Activated T-helper 1 cell treated with anti-CD3 and anti-CD28 coated beads, Interleukin-12 subunit alpha, Interleukin-12 subunit beta, Interleukin-2, Interleukin-4 antibody, amounts not matched to agents 30 ng/mL and 10 ng/mL and 1 ng/mL, durations not matched to agents 14 hours and 24 hours and 36 hours (primary cell): ENCODE results near the gene FTH1. TPM values are rescaled to one million over a fixed set of nuclear protein-coding genes. Genes with fewer than 3 reads are reported as not detected.

Experiments used
- DNase-seq: peaks from one replicate; pipeline ENCODE4 v3.0.0; 2021; ENCODE audit warnings: low spot score
- H3K27ac Mint-ChIP-seq: one replicate; pipeline ENCODE4 v1.8.0; 2021; ENCODE audit warnings: mild to moderate bottlenecking, mixed read lengths
- H3K27me3 Mint-ChIP-seq: one replicate; pipeline ENCODE4 v1.8.0; 2022; ENCODE audit warnings: mild to moderate bottlenecking, moderate library complexity, mixed read lengths; ENCODE audit not compliant: insufficient read depth
- H3K36me3 Mint-ChIP-seq: one replicate; pipeline ENCODE4 v1.8.0; 2021; ENCODE audit warnings: low read depth, mixed read lengths
- H3K4me1 Mint-ChIP-seq: one replicate; pipeline ENCODE4 v1.8.0; 2021; ENCODE audit warnings: low read depth, mixed read lengths
- H3K4me3 Mint-ChIP-seq: one replicate; pipeline ENCODE4 v1.8.0; 2021; ENCODE audit warnings: mild to moderate bottlenecking, moderate library complexity, mixed read lengths
- H3K9me3 Mint-ChIP-seq: one replicate; pipeline ENCODE4 v1.8.0; 2021; ENCODE audit warnings: mixed read lengths
- intact Hi-C: fragments of 100-400 bp; cut with micrococcal nuclease; formaldehyde crosslinking; loops from one replicate; pipeline ENCODE4 v1.15.1; 2024
- total RNA-seq: library from RNA; stranded (reverse); gene quantifications from 2 replicates; pipeline ENCODE4 v1.2.3, GENCODE V29; 2022

The FTH1 gene
- total RNA-seq, 1 donor from 2014 or later: 580 TPM

GRCh38 chr11:61974766-61975631 is 7.6 kb upstream of the FTH1 start:
- H3K27me3 Mint-ChIP-seq: no peaks in the 10 kb centered on the region
- DNase-seq: no peak
- H3K9me3 Mint-ChIP-seq: no peaks in the 10 kb centered on the region
- no peaks in the 10 kb centered on the region for H3K36me3 Mint-ChIP-seq
- intact Hi-C loops: no loop called here
- peak overlapping the region; percentile 12 for H3K27ac Mint-ChIP-seq
- no peak overlapping the region for H3K4me3 Mint-ChIP-seq
- H3K4me1 Mint-ChIP-seq: peaks cover 46% of the 10 kb centered on the region

- Mint-ChIP-seq H3K27ac (peak overlapping the region; percentile 85), H3K4me1 (peaks cover 58% of the 10 kb centered on the region), H3K4me3 (no peak overlapping the region), H3K36me3 (peaks cover 1% of the 10 kb centered on the region), H3K27me3 (no peaks in the 10 kb centered on the region), H3K9me3 (no peaks in the 10 kb centered on the region)
- DNase-seq: no peak
- intact Hi-C loops: no loop called here
Observed at GRCh38 chr11:61973476-61974162, 6.2 kb upstream of the FTH1 start.

- H3K36me3 Mint-ChIP-seq: peaks cover 3% of the 10 kb centered on the region
- H3K9me3 Mint-ChIP-seq: no peaks in the 10 kb centered on the region
- H3K4me1 Mint-ChIP-seq: peaks cover 63% of the 10 kb centered on the region
- intact Hi-C loops: loop anchor here (1.0 kb wide), 2 partner anchors 52 to 109 kb away; no protein-coding TSS in a partner anchor
- H3K27ac Mint-ChIP-seq: peak overlapping the region; percentile 85
- no peaks in the 10 kb centered on the region for H3K27me3 Mint-ChIP-seq
- peak overlapping the region; percentile 51 for H3K4me3 Mint-ChIP-seq
- no peak for DNase-seq
Observed at GRCh38 chr11:61972672-61973475, 5.4 kb upstream of the FTH1 start.

GRCh38 chr11:61972112-61972671 is 4.8 kb upstream of the FTH1 start:
- intact Hi-C loops: loop anchor here (1.0 kb wide), 2 partner anchors 53 to 110 kb away; no protein-coding TSS in a partner anchor
- peaks cover 3% of the 10 kb centered on the region for H3K36me3 Mint-ChIP-seq
- H3K4me3 Mint-ChIP-seq: peak overlapping the region; percentile 51
- H3K9me3 Mint-ChIP-seq: no peaks in the 10 kb centered on the region
- peak overlapping the region; percentile 85 for H3K27ac Mint-ChIP-seq
- no peak for DNase-seq
- no peaks in the 10 kb centered on the region for H3K27me3 Mint-ChIP-seq
- H3K4me1 Mint-ChIP-seq: peaks cover 63% of the 10 kb centered on the region

- Mint-ChIP-seq H3K4me1 (peaks cover 63% of the 10 kb centered on the region), H3K4me3 (peak overlapping the region; percentile 11)
- intact Hi-C loops: loop anchor here (1.0 kb wide), 2 partner anchors 54 to 111 kb away; no protein-coding TSS in a partner anchor
Observed at GRCh38 chr11:61971248-61972111, 4.0 kb upstream of the FTH1 start.

GRCh38 chr11:61969838-61970662 is 2.6 kb upstream of the FTH1 start:
- H3K27ac Mint-ChIP-seq: peak overlapping the region; percentile 47
- H3K36me3 Mint-ChIP-seq: peaks cover 13% of the 10 kb centered on the region
- no peak for DNase-seq
- H3K4me1 Mint-ChIP-seq: peaks cover 60% of the 10 kb centered on the region
- H3K4me3 Mint-ChIP-seq: no peak overlapping the region
- intact Hi-C loops: loop anchor here (5.0 kb wide), 5 partner anchors 137 to 587 kb away; partner anchors contain the start of genes FADS1 and INCENP
- no peaks in the 10 kb centered on the region for H3K27me3 Mint-ChIP-seq
- no peaks in the 10 kb centered on the region for H3K9me3 Mint-ChIP-seq

More at GRCh38 chr11:61971248-61972111, 4.0 kb upstream of the FTH1 start:
- peaks cover 6% of the 10 kb centered on the region for H3K36me3 Mint-ChIP-seq
- peak overlapping the region; percentile 81 for H3K27ac Mint-ChIP-seq
- H3K9me3 Mint-ChIP-seq: no peaks in the 10 kb centered on the region
- no peaks in the 10 kb centered on the region for H3K27me3 Mint-ChIP-seq
- peak; percentile 41 for DNase-seq

GRCh38 chr11:61969391-61969758 is 1.9 kb upstream of the FTH1 start:
- Mint-ChIP-seq H3K4me1 (peaks cover 64% of the 10 kb centered on the region), H3K9me3 (no peaks in the 10 kb centered on the region), H3K27me3 (no peaks in the 10 kb centered on the region), H3K4me3 (peak overlapping the region; percentile 76), H3K27ac (peak overlapping the region; percentile 67), H3K36me3 (peaks cover 20% of the 10 kb centered on the region)
- DNase-seq: no peak
- intact Hi-C loops: loop anchor here (5.0 kb wide), 5 partner anchors 138 to 588 kb away; partner anchors contain the start of genes FADS1 and INCENP

- peak overlapping the region; percentile 83 for H3K4me3 Mint-ChIP-seq
- no peak for DNase-seq
- H3K4me1 Mint-ChIP-seq: peaks cover 69% of the 10 kb centered on the region
- intact Hi-C loops: loop anchor here (5.0 kb wide), 5 partner anchors 138 to 588 kb away; partner anchors contain the start of genes FADS1 and INCENP
- peak overlapping the region; percentile 89 for H3K27ac Mint-ChIP-seq
- no peaks in the 10 kb centered on the region for H3K27me3 Mint-ChIP-seq
- no peaks in the 10 kb centered on the region for H3K9me3 Mint-ChIP-seq
- H3K36me3 Mint-ChIP-seq: peaks cover 25% of the 10 kb centered on the region
Observed at GRCh38 chr11:61968758-61969390, 1.4 kb upstream of the FTH1 start.

GRCh38 chr11:61967924-61968757 is 707 bp upstream of the FTH1 start:
- peaks cover 31% of the 10 kb centered on the region for H3K36me3 Mint-ChIP-seq
- H3K9me3 Mint-ChIP-seq: no peaks in the 10 kb centered on the region
- H3K4me3 Mint-ChIP-seq: peak overlapping the region; percentile 83
- H3K27me3 Mint-ChIP-seq: no peaks in the 10 kb centered on the region
- H3K27ac Mint-ChIP-seq: peak overlapping the region; percentile 89
- peaks cover 70% of the 10 kb centered on the region for H3K4me1 Mint-ChIP-seq
- intact Hi-C loops: loop anchor here (1.0 to 5.0 kb wide), 8 partner anchors 57 to 589 kb away; partner anchors contain the start of genes FADS1, FADS2, FADS3 and INCENP
- DNase-seq: peak; percentile 46

GRCh38 chr11:61966734-61967115 is 709 bp downstream of the FTH1 start:
- Mint-ChIP-seq H3K9me3 (no peaks in the 10 kb centered on the region), H3K27ac (peak overlapping the region; percentile 85), H3K4me3 (peak overlapping the region; percentile 89), H3K27me3 (no peaks in the 10 kb centered on the region), H3K36me3 (peaks cover 32% of the 10 kb centered on the region), H3K4me1 (peaks cover 58% of the 10 kb centered on the region)
- DNase-seq: no peak
- intact Hi-C loops: loop anchor here (1.0 to 5.0 kb wide), 8 partner anchors 59 to 591 kb away; partner anchors contain the start of genes FADS1, FADS2, FADS3 and INCENP
